GM12878 (cell line): Measurements from ENCODE around the gene HCN3. TPM values are rescaled to one million over a fixed set of nuclear protein-coding genes. Genes with fewer than 3 reads are reported as not detected.

Experiments used
- ATAC-seq: fragments of 200-7000 bp; cut with Tn5 transposase; 3 replicates; pipeline ENCODE4 v1.9.1; 2020; ENCODE audit warnings: mild to moderate bottlenecking, moderate library complexity
- BruUV-seq: library from RNA; stranded (reverse); fragments of 400-500 nt; replicated peaks from 2 replicates; lab custom pipeline; 2021; lab: Mats Ljungman, UMichigan
- CTCF ChIA-PET: fragments of 300-600 bp; sonication (Branson Sonifier 250); formaldehyde crosslinking; extraction: SDS; loops from one replicate; lab custom pipeline; 2021; ENCODE audit warnings: inconsistent platforms; lab: Yijun Ruan, JAX
- POLR2A ChIA-PET: fragments of 350-600 bp; formaldehyde crosslinking; extraction: SDS; loops from one replicate; lab custom pipeline; 2021; ENCODE audit warnings: inconsistent platforms; lab: Charles Lee
- RAD21 ChIA-PET: fragments of 300-600 bp; sonication (Branson Sonifier 250); formaldehyde crosslinking; loops from one replicate; lab custom pipeline; 2023; ENCODE audit warnings: antibody characterized with exemption; ENCODE audit not compliant: unreplicated experiment; lab: Charles Lee
- SMC1A ChIA-PET: fragments of 300-600 bp; sonication (Branson Sonifier 250); formaldehyde crosslinking; loops from one replicate; lab custom pipeline; 2023; ENCODE audit not compliant: unreplicated experiment, uncharacterized antibody; lab: Charles Lee
- DNase-seq: peaks from one replicate; pipeline ENCODE4 v3.0.0-alpha.2; 2011; ENCODE audit warnings: low read depth, low spot score
- FAIRE-seq: peaks from 3 replicates; lab custom pipeline; 2011; peaks lifted over from hg19 to GRCh38; lab: Jason Lieb, UNC
- H2AFZ ChIP-seq: 2 replicates; pipeline ENCODE4 v1.6.0; 2011; ENCODE audit warnings: low read depth, low read length, control low read depth; ENCODE audit not compliant: control insufficient read depth
- H3K27ac ChIP-seq: 2 replicates; pipeline ENCODE4 v1.5.1; 2011; ENCODE audit warnings: control low read depth; ENCODE audit not compliant: control insufficient read depth, insufficient read depth
- H3K27me3 ChIP-seq, 2 experiments: replicated peaks in 1 of 2; 2 replicates each; pipeline versions ENCODE4 v1.6.0 to v1.6.1; 2011; ENCODE audit warnings: low read length in 1 of 2; ENCODE audit not compliant: control insufficient read depth in 2 of 2, insufficient read depth in 2 of 2
- H3K36me3 ChIP-seq, 2 experiments: 2 replicates each; pipeline ENCODE4 v1.5.1; 2011; ENCODE audit warnings: low read length in 1 of 2; ENCODE audit not compliant: control insufficient read depth in 2 of 2, insufficient read depth in 2 of 2
- H3K4me1 ChIP-seq: 2 replicates; pipeline ENCODE4 v1.6.1; 2011; ENCODE audit warnings: mild to moderate bottlenecking, low read length, moderate library complexity, mixed read lengths; ENCODE audit not compliant: control insufficient read depth, insufficient read depth
- H3K4me2 ChIP-seq: 2 replicates; pipeline ENCODE4 v1.6.0; 2011; ENCODE audit warnings: control low read depth; ENCODE audit not compliant: control insufficient read depth, insufficient read depth
- H3K4me3 ChIP-seq: fragments of 200-600 bp; sonication (generic); 2 replicates; pipeline ENCODE4 v1.5.1; 2016
- H3K79me2 ChIP-seq: 2 replicates; pipeline ENCODE4 v1.6.0; 2011; ENCODE audit warnings: low read length; ENCODE audit not compliant: control insufficient read depth, insufficient read depth
- H3K9ac ChIP-seq: 2 replicates; pipeline ENCODE4 v1.8.0; 2011; ENCODE audit warnings: low read length, control low read depth, mixed read lengths; ENCODE audit not compliant: control insufficient read depth, insufficient read depth
- H3K9me3 ChIP-seq: replicated peaks from 3 replicates; pipeline ENCODE4 v1.5.1; 2011; ENCODE audit warnings: mild to moderate bottlenecking, low read length; ENCODE audit not compliant: control insufficient read depth, insufficient read depth
- H4K20me1 ChIP-seq: 2 replicates; pipeline ENCODE4 v1.6.0; 2011; ENCODE audit not compliant: control insufficient read depth, insufficient read depth
- ATF2 ChIP-seq: IDR thresholded peaks from 2 replicates; pipeline ENCODE4 v1.6.1; 2012; ENCODE audit warnings: low read length, inconsistent platforms
- CBFB ChIP-seq: IDR thresholded peaks from 2 replicates; pipeline ENCODE4 v1.6.1; 2016; ENCODE audit warnings: antibody characterized with exemption, low read depth
- CEBPZ ChIP-seq: fragments of 150-350 bp; IDR thresholded peaks from 2 replicates; pipeline ENCODE4 v1.6.1; 2016; ENCODE audit warnings: low read depth, low read length
- IRF3 ChIP-seq: fragments of 450-650 bp; IDR thresholded peaks from 2 replicates; pipeline ENCODE4 v1.6.1; 2014; ENCODE audit warnings: mild to moderate bottlenecking
- LARP7 ChIP-seq: fragments of 450-650 bp; IDR thresholded peaks from 2 replicates; pipeline ENCODE4 v1.6.1; 2017; ENCODE audit warnings: mild to moderate bottlenecking
- MEF2A ChIP-seq: IDR thresholded peaks from 2 replicates; pipeline ENCODE4 v1.6.1; 2011; ENCODE audit warnings: low read depth, mild to moderate bottlenecking, low read length, moderate library complexity; ENCODE audit not compliant: insufficient read depth
- MLLT1 ChIP-seq: fragments of 450-650 bp; IDR thresholded peaks from 2 replicates; pipeline ENCODE4 v1.6.1; 2016; ENCODE audit warnings: mild to moderate bottlenecking
- NFYB ChIP-seq: IDR thresholded peaks from 2 replicates; pipeline ENCODE4 v1.6.1; 2011; ENCODE audit warnings: low read depth, mild to moderate bottlenecking, low read length, improper control_type of control experiment, moderate library complexity; ENCODE audit not compliant: insufficient read depth
- PAX5 ChIP-seq: IDR thresholded peaks from 2 replicates; pipeline ENCODE4 v1.6.1; 2011; ENCODE audit warnings: low read depth, low read length, borderline replicate concordance
- RCOR1 ChIP-seq: conservative IDR thresholded peaks from 2 replicates; pipeline ENCODE4 v1.6.1; 2012; ENCODE audit warnings: low read depth, low read length, improper control_type of control experiment
- RELB ChIP-seq: fragments of 450-650 bp; IDR thresholded peaks from 2 replicates; pipeline ENCODE4 v1.6.1; 2017; ENCODE audit warnings: low read depth, mild to moderate bottlenecking, moderate library complexity
- RFX5 ChIP-seq: IDR thresholded peaks from 2 replicates; pipeline ENCODE4 v1.6.1; 2011; ENCODE audit warnings: low read depth, low read length, improper control_type of control experiment
- WGBS: methylation state at CpG from one replicate; pipeline ENCODE4 v1.1.6; 2016; ENCODE audit warnings: low lambda C conversion rate; ENCODE audit not compliant: insufficient replicate concordance, insufficient coverage; ENCODE audit errors: missing lambda C conversion rate; 5-methylcytosine and 5-hydroxymethylcytosine counted together
- in situ Hi-C: fragments of 300-500 bp; cut with MboI; formaldehyde crosslinking; loops from 9 replicates; pipeline ENCODE4 v1.14.3; 2018; ENCODE audit warnings: mixed read lengths
- intact Hi-C: fragments of 100-400 bp; cut with micrococcal nuclease; formaldehyde crosslinking; loops from one replicate; pipeline ENCODE4 v1.14.2; 2022; ENCODE audit not compliant: unreplicated experiment
- polyA plus RNA-seq, 11 experiments: library from polyadenylated mRNA; depleted of rRNA in 4 of 11; unstranded in 6 of 11; stranded (reverse) in 5 of 11; fragments of >200 nt; fragmentation: Nextera tagmentation in 4 of 11; fragmentation: Illumina TruSeq in 1 of 11; extraction: Ambion mirVana in 4 of 11; extraction: Trizol in 1 of 11; gene quantifications; 1 replicate in 1 of 11; 2 replicates in 10 of 11; pipeline versions ENCODE4 v1.2.1 to v1.2.3, GENCODE V29; 2011 to 2016; ENCODE audit warnings: inconsistent platforms in 2 of 11, missing spikeins in 2 of 11, low read depth in 1 of 11
- total RNA-seq, 4 experiments: library from RNA; depleted of rRNA in 3 of 4; stranded (reverse); fragments of >200 nt in 3 of 4; fragmentation: Illumina TruSeq in 1 of 4; extraction: Trizol in 1 of 4; gene quantifications; 2 replicates each; pipeline versions ENCODE4 v1.2.1 to v1.2.3, GENCODE V29; 2013 to 2021

Gene HCN3
- total and polyA plus RNA-seq, 10 of the 15 experiments (the other 5 are each of a cell fraction or from before 2014, with no cell fraction given), result 0.08 to 4.1 (median 1.8) TPM

- no peak overlapping the region for H3K4me3 ChIP-seq
- POLR2A ChIA-PET, result interaction anchor here (0.5 to 1.0 kb wide), 3 partner anchors 60 to 279 kb away, joined by 3 to 4 read pairs (median 3); no protein-coding TSS in a partner anchor
Measured at GRCh38 chr1:155326631-155327037, 49.4 kb downstream of the HCN3 start.

More at GRCh38 chr1:155326631-155327037, 49.4 kb downstream of the HCN3 start:
- no peak for FAIRE-seq
- TF ChIP-seq IRF3 (no peak), LARP7 (no peak), PAX5 (no peak), NFYB (no peak), RELB (no peak), MEF2A (no peak), ATF2 (no peak), CBFB (no peak), RFX5 (no peak), CEBPZ (no peak), RCOR1 (no peak), MLLT1 (no peak)
- SMC1A ChIA-PET, result interaction anchor here (1.5 kb wide), 1 partner anchor 178 kb away, joined by 3 read pairs; no protein-coding TSS in a partner anchor
- Histone ChIP-seq H4K20me1 (no peaks in the 10 kb centered on the region), H3K4me1 (peaks cover 7% of the 10 kb centered on the region), H3K4me2 (no peak overlapping the region), H3K9ac (no peak overlapping the region), H3K79me2 (no peaks in the 10 kb centered on the region; the same call in 1 of the 2 replicates), H3K36me3 (peaks cover 7 to 13% of the 10 kb centered on the region in 2 experiments; a peak in 3 of 4 replicates), H2AFZ (no peak overlapping the region), H3K27ac (no peak overlapping the region), H3K9me3 (no peaks in the 10 kb centered on the region), H3K27me3 (no peaks in the 10 kb centered on the region)
- WGBS, result 84% methylated on average over 7 of the region's 7 CpGs
- no peak for DNase-seq
- no peak for ATAC-seq
- in situ Hi-C loops (no loop called here), intact Hi-C loops (no loop called here)
- RAD21 ChIA-PET, result no interaction called here
- CTCF ChIA-PET, result interaction anchor here (9.6 kb wide), 1 partner anchor 74 kb away, joined by 225 read pairs; the partner anchor contains the start of gene ENTREP3
- BruUV-seq, result no TSS peak
